DND-41 (cell line): ENCODE data around the gene NEGR1.

Experiments
- EZH2 ChIP-seq: IDR thresholded peaks from 3 replicates; pipeline ENCODE4 v1.6.1; 2012; ENCODE audit warnings: borderline replicate concordance, low read depth, mild to moderate bottlenecking, moderate library complexity, low read length, inconsistent platforms; ENCODE audit not compliant: severe bottlenecking
- TF ChIP-seq, protein P1 (sequence below): IDR thresholded peaks from 2 replicates; pipeline ENCODE4 v1.5.1; 2012; ENCODE audit warnings: borderline replicate concordance, low read length, moderate library complexity, mild to moderate bottlenecking; ENCODE audit not compliant: poor library complexity, severe bottlenecking; ENCODE audit errors: extremely low read depth

DNA sequence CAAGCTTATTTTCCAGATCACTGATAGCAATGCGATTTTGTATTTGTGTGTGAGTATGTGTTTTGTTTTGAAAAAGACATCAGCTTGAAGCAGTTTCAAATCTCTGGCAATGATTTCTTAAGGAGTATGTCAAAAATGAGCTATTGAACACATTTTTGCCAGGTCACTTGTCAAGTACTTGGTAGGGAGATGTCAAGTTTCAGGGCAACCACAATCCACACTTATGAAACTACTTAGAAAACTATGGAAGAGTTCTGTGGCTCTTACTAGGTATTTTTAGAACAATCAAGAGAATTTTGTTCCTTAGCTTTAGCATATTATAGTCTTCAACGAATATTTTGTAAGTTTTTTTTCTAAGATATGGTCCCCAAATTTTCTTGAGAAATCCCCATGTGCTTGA, 882.7 kb downstream of the NEGR1 start:
- TF ChIP-seq, protein P1, sequence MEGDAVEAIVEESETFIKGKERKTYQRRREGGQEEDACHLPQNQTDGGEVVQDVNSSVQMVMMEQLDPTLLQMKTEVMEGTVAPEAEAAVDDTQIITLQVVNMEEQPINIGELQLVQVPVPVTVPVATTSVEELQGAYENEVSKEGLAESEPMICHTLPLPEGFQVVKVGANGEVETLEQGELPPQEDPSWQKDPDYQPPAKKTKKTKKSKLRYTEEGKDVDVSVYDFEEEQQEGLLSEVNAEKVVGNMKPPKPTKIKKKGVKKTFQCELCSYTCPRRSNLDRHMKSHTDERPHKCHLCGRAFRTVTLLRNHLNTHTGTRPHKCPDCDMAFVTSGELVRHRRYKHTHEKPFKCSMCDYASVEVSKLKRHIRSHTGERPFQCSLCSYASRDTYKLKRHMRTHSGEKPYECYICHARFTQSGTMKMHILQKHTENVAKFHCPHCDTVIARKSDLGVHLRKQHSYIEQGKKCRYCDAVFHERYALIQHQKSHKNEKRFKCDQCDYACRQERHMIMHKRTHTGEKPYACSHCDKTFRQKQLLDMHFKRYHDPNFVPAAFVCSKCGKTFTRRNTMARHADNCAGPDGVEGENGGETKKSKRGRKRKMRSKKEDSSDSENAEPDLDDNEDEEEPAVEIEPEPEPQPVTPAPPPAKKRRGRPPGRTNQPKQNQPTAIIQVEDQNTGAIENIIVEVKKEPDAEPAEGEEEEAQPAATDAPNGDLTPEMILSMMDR: no peak
- TF ChIP-seq EZH2: no peak
